C1 segment of cervical spinal cord (tissue), 14 donors: ENCODE measurements around the gene GPHN.

ENCODE experiments used
- DNase-seq, 14 donors: peaks; one replicate each; lab custom pipeline; 2025; lab: John Stamatoyannopoulos, UW

Gene GPHN

GRCh38 chr14:66939409-66939808 lies 431.5 kb downstream of the GPHN start:
- no peak for DNase-seq

- no peak for DNase-seq
Observed at GRCh38 chr14:66944872-66945271, 436.9 kb downstream of the GPHN start.

- DNase-seq: no peak
Observed at GRCh38 chr14:66955159-66955558, 447.2 kb downstream of the GPHN start.

GRCh38 chr14:66959437-66960050 lies 451.6 kb downstream of the GPHN start:
- no peak for DNase-seq

GRCh38 chr14:66965831-66966230 lies 457.9 kb downstream of the GPHN start:
- no peak for DNase-seq

- DNase-seq: no peak
Observed at GRCh38 chr14:66972469-66972868, 464.5 kb downstream of the GPHN start.

GRCh38 chr14:66974397-66975025 lies 466.6 kb downstream of the GPHN start:
- DNase-seq: no peak

- DNase-seq: no peak
Observed at GRCh38 chr14:66975251-66975650, 467.3 kb downstream of the GPHN start.

- no peak for DNase-seq
Observed at GRCh38 chr14:66979101-66979974, 471.4 kb downstream of the GPHN start.

- DNase-seq: no peak
Observed at GRCh38 chr14:66982247-66982646, 474.3 kb downstream of the GPHN start.

- DNase-seq: no peak
Observed at GRCh38 chr14:66992776-66993175, 484.8 kb downstream of the GPHN start.

- no peak for DNase-seq
Observed at GRCh38 chr14:66993512-66993911, 485.6 kb downstream of the GPHN start.

GRCh38 chr14:66998013-66998412 lies 490.1 kb downstream of the GPHN start:
- no peak for DNase-seq

- DNase-seq: no peak
Observed at GRCh38 chr14:66999978-67000377, 492.0 kb downstream of the GPHN start.

- DNase-seq: no peak
Observed at GRCh38 chr14:67002994-67003753, 495.2 kb downstream of the GPHN start.

GRCh38 chr14:67004521-67004920 lies 496.6 kb downstream of the GPHN start:
- no peak for DNase-seq

- DNase-seq: no peak
Observed at GRCh38 chr14:67010602-67011001, 502.7 kb downstream of the GPHN start.

- DNase-seq: no peak
Observed at GRCh38 chr14:67016856-67017255, 508.9 kb downstream of the GPHN start.

- no peak for DNase-seq
Observed at GRCh38 chr14:67018720-67019119, 510.8 kb downstream of the GPHN start.

GRCh38 chr14:67019796-67020195 lies 511.8 kb downstream of the GPHN start:
- DNase-seq: no peak

GRCh38 chr14:67031920-67032774 lies 524.2 kb downstream of the GPHN start:
- no peak for DNase-seq
